H1 (cell line): ENCODE data around the gene TASP1. TPM values are rescaled to one million over a fixed set of nuclear protein-coding genes. Genes with fewer than 3 reads are reported as not detected.

ENCODE experiments used
- CTCF ChIA-PET: fragments of 300-600 bp; sonication (Branson Sonifier 250); formaldehyde crosslinking; loops from one replicate; lab custom pipeline; 2021; ENCODE audit not compliant: partially characterized antibody; lab: Charles Lee
- POLR2A ChIA-PET: fragments of 300-600 bp; sonication (Branson Sonifier 250); formaldehyde crosslinking; loops from one replicate; lab custom pipeline; 2021; ENCODE audit warnings: inconsistent platforms; ENCODE audit not compliant: partially characterized antibody; lab: Charles Lee
- DNase-seq, 2 experiments: peaks; one replicate each; pipeline versions ENCODE4 v3.0.0 to v3.0.0-alpha.2; 2010 to 2022; ENCODE audit warnings: low spot score in 2 of 2, low read depth in 1 of 2, mixed read lengths in 1 of 2
- FAIRE-seq: peaks from 2 replicates; lab custom pipeline; 2011; peaks lifted over from hg19 to GRCh38; lab: Jason Lieb, UNC
- H2AFZ ChIP-seq: 2 replicates; pipeline ENCODE4 v1.8.1; 2012; ENCODE audit warnings: low read length, inconsistent platforms
- H2AK5ac ChIP-seq: 2 replicates; pipeline ENCODE4 v1.6.1; 2013; ENCODE audit warnings: low read depth, low read length
- H2BK120ac ChIP-seq: replicated peaks from 2 replicates; pipeline ENCODE3; 2013; ENCODE audit warnings: low read depth, low read length, inconsistent platforms
- H2BK12ac ChIP-seq: 2 replicates; pipeline ENCODE4 v1.6.1; 2013; ENCODE audit warnings: low read depth, low read length
- H2BK15ac ChIP-seq: 2 replicates; pipeline ENCODE4 v1.6.1; 2013; ENCODE audit warnings: low read length
- H2BK20ac ChIP-seq: 2 replicates; pipeline ENCODE4 v1.6.1; 2013; ENCODE audit warnings: low read length
- H2BK5ac ChIP-seq: 2 replicates; pipeline ENCODE4 v1.6.1; 2013; ENCODE audit warnings: low read depth, low read length
- H3K14ac ChIP-seq: 2 replicates; pipeline ENCODE4 v1.6.1; 2013; ENCODE audit warnings: inconsistent platforms; ENCODE audit not compliant: insufficient read length
- H3K18ac ChIP-seq: 2 replicates; pipeline ENCODE4 v1.6.1; 2013; ENCODE audit warnings: low read length; ENCODE audit errors: extremely low read depth
- H3K23ac ChIP-seq: 2 replicates; pipeline ENCODE4 v1.6.1; 2013; ENCODE audit warnings: inconsistent platforms; ENCODE audit not compliant: insufficient read length
- H3K23me2 ChIP-seq: 2 replicates; pipeline ENCODE4 v1.6.1; 2013; ENCODE audit warnings: low read depth, low read length
- H3K27ac ChIP-seq: 2 replicates; pipeline ENCODE4 v1.6.1; 2011; ENCODE audit warnings: low read depth, low read length, inconsistent platforms
- H3K27me3 ChIP-seq, 4 experiments: replicated peaks in 1 of 4; 1 replicate in 1 of 4; 2 replicates in 3 of 4; pipeline versions ENCODE4 v1.6.1 to v1.8.1; 2011 to 2013; ENCODE audit warnings: low read length in 3 of 4, mild to moderate bottlenecking in 3 of 4, inconsistent platforms in 2 of 4, mixed read lengths in 2 of 4, moderate library complexity in 1 of 4; ENCODE audit not compliant: control insufficient read depth in 3 of 4, insufficient read depth in 3 of 4; ENCODE audit errors: extremely low read depth in 1 of 4
- H3K36me3 ChIP-seq, 4 experiments: 2 replicates each; pipeline versions ENCODE4 v1.6.1 to v1.8.1; 2011 to 2013; ENCODE audit warnings: mild to moderate bottlenecking in 4 of 4, low read length in 3 of 4, moderate library complexity in 2 of 4, control low read depth in 1 of 4, inconsistent platforms in 1 of 4; ENCODE audit not compliant: insufficient read depth in 4 of 4, control insufficient read depth in 2 of 4
- H3K4ac ChIP-seq: replicated peaks from 2 replicates; pipeline ENCODE3; 2013; ENCODE audit warnings: low read length, low read depth, mixed read lengths, inconsistent platforms; ENCODE audit not compliant: insufficient read length
- H3K4me1 ChIP-seq, 4 experiments: replicated peaks in 1 of 4; 1 replicate in 1 of 4; 2 replicates in 3 of 4; pipeline versions ENCODE4 v1.6.1 to v1.8.1; 2011 to 2013; ENCODE audit warnings: low read length in 3 of 4, inconsistent platforms in 2 of 4, mixed read lengths in 1 of 4; ENCODE audit not compliant: insufficient read depth in 4 of 4, control insufficient read depth in 3 of 4
- H3K4me2 ChIP-seq, 2 experiments: 2 replicates each; pipeline versions ENCODE4 v1.6.1 to v1.8.1; 2011 to 2013; ENCODE audit warnings: low read depth in 2 of 2, low read length in 2 of 2, control low read depth in 1 of 2, inconsistent platforms in 1 of 2, mild to moderate bottlenecking in 1 of 2; ENCODE audit not compliant: insufficient read depth in 1 of 2
- H3K4me3 ChIP-seq, 4 experiments: fragments of 200-600, 300-600 bp in 1 of 4; sonication (generic), shearing (Covaris generic), sonication (Bioruptor Twin) in 1 of 4; 2 replicates each; pipeline versions ENCODE4 v1.5.1 to v1.8.1; 2011 to 2016; ENCODE audit warnings: low read length in 4 of 4, low read depth in 3 of 4, control low read depth in 2 of 4, inconsistent platforms in 2 of 4, mild to moderate bottlenecking in 2 of 4, mixed read lengths in 1 of 4, moderate library complexity in 1 of 4; ENCODE audit not compliant: insufficient read depth in 2 of 4; ENCODE audit errors: extremely low read depth in 1 of 4
- H3K56ac ChIP-seq: replicated peaks from 2 replicates; pipeline ENCODE3; 2013; ENCODE audit warnings: low read depth, mild to moderate bottlenecking, mixed read lengths, low read length, inconsistent platforms; ENCODE audit not compliant: insufficient read length
- H3K79me1 ChIP-seq: 2 replicates; pipeline ENCODE4 v1.6.1; 2013; ENCODE audit warnings: low read depth, low read length, control low read depth
- H3K79me2 ChIP-seq, 2 experiments: 2 replicates each; pipeline versions ENCODE4 v1.6.1 to v1.8.1; 2012 to 2013; ENCODE audit warnings: low read length in 2 of 2, mild to moderate bottlenecking in 2 of 2, inconsistent platforms in 1 of 2; ENCODE audit not compliant: insufficient read depth in 2 of 2, control insufficient read depth in 1 of 2
- H3K9ac ChIP-seq, 4 experiments: replicated peaks in 1 of 4; 1 replicate in 1 of 4; 2 replicates in 3 of 4; pipeline versions ENCODE4 v1.6.1 to v1.8.1; 2011 to 2013; ENCODE audit warnings: low read depth in 3 of 4, low read length in 3 of 4, control low read depth in 2 of 4, mild to moderate bottlenecking in 2 of 4, moderate library complexity in 2 of 4, inconsistent platforms in 1 of 4; ENCODE audit errors: extremely low read depth in 1 of 4
- H3K9me3 ChIP-seq, 2 experiments: 2 replicates each; pipeline versions ENCODE4 v1.6.1 to v1.8.1; 2012 to 2013; ENCODE audit warnings: mild to moderate bottlenecking in 2 of 2, moderate library complexity in 2 of 2, control low read depth in 1 of 2, inconsistent platforms in 1 of 2, low read depth in 1 of 2, low read length in 1 of 2, mixed read lengths in 1 of 2; ENCODE audit not compliant: insufficient read depth in 2 of 2
- H4K20me1 ChIP-seq, 2 experiments: replicated peaks in 1 of 2; 2 replicates each; pipeline versions ENCODE3 to v1.8.1; 2011 to 2013; ENCODE audit warnings: inconsistent platforms in 2 of 2, low read length in 2 of 2, mild to moderate bottlenecking in 1 of 2; ENCODE audit not compliant: insufficient read depth in 2 of 2, control insufficient read depth in 1 of 2
- H4K5ac ChIP-seq: 2 replicates; pipeline ENCODE4 v1.6.1; 2013; ENCODE audit warnings: low read length, low read depth, mixed read lengths, inconsistent platforms; ENCODE audit not compliant: insufficient read length
- H4K8ac ChIP-seq: 2 replicates; pipeline ENCODE4 v1.8.0; 2013; ENCODE audit warnings: mild to moderate bottlenecking, moderate library complexity, low read length, inconsistent platforms; ENCODE audit not compliant: insufficient read depth; ENCODE audit errors: extremely low read depth
- H4K91ac ChIP-seq: replicated peaks from 2 replicates; pipeline ENCODE3; 2013; ENCODE audit warnings: low read length, mixed read lengths, inconsistent platforms; ENCODE audit not compliant: insufficient read length
- EP300 ChIP-seq, 2 experiments: IDR thresholded peaks; 1 replicate in 1 of 2; 2 replicates in 1 of 2; pipeline ENCODE4 v1.6.1; 2011 to 2012; ENCODE audit warnings: low read depth in 2 of 2, low read length in 2 of 2, mild to moderate bottlenecking in 2 of 2, borderline replicate concordance in 1 of 2, inconsistent platforms in 1 of 2, moderate library complexity in 1 of 2
- KDM4A ChIP-seq: IDR thresholded peaks from one replicate; pipeline ENCODE4 v1.7.1; 2012; ENCODE audit warnings: low read depth, mild to moderate bottlenecking, moderate library complexity, low read length, inconsistent platforms; ENCODE audit not compliant: severe bottlenecking
- POLR2AphosphoS5 ChIP-seq: IDR thresholded peaks from 2 replicates; pipeline ENCODE4 v1.6.1; 2011; ENCODE audit warnings: low read depth, low read length
- SUZ12 ChIP-seq: fragments of 200-600 bp; sonication (generic); IDR thresholded peaks from 2 replicates; pipeline ENCODE4 v1.6.1; 2012; ENCODE audit warnings: mild to moderate bottlenecking, inconsistent platforms, low read length, moderate library complexity, mixed read lengths
- TAF1 ChIP-seq: IDR thresholded peaks from 2 replicates; pipeline ENCODE4 v1.6.1; 2011; ENCODE audit warnings: mild to moderate bottlenecking, low read depth, low read length
- TAF7 ChIP-seq: optimal IDR thresholded peaks from 2 replicates; pipeline ENCODE3; 2011; ENCODE audit warnings: low read depth, mild to moderate bottlenecking, inconsistent platforms, low read length, moderate library complexity, borderline replicate concordance
- WGBS, 2 experiments: shearing (Covaris generic) in 1 of 2; methylation state at CpG; one replicate each; pipeline versions ENCODE4 v1.1.6 to v1.1.7; 2013 to 2015; ENCODE audit warnings: low lambda C conversion rate in 2 of 2, mixed read lengths in 2 of 2, inconsistent platforms in 1 of 2, low coverage in 1 of 2, missing lambda C conversion rate in 1 of 2; ENCODE audit not compliant: insufficient replicate concordance in 2 of 2, insufficient coverage in 1 of 2, insufficient read length in 1 of 2; ENCODE audit errors: extremely low coverage in 1 of 2, missing lambda C conversion rate in 1 of 2; 5-methylcytosine and 5-hydroxymethylcytosine counted together
- polyA plus RNA-seq, 7 experiments: library from polyadenylated mRNA; depleted of rRNA in 3 of 7; stranded (reverse) in 5 of 7; unstranded in 2 of 7; fragments of >200 nt in 5 of 7; fragments of 200-250 nt in 2 of 7; gene quantifications; 1 replicate in 5 of 7; 2 replicates in 1 of 7; 4 replicates in 1 of 7; pipeline versions ENCODE4 v1.2.1 to v1.2.3, GENCODE V29; 2011 to 2013; ENCODE audit warnings: missing spikeins in 2 of 7, mixed read lengths in 2 of 7
- total RNA-seq: library from RNA; stranded (reverse); fragmentation: NEBNext Ultra II Directional; extraction: Animal tissue kit (Norgen Biotek cat#: 25700); gene quantifications from 2 replicates; pipeline ENCODE4 v1.2.1, GENCODE V29; 2021
- TF ChIP-seq, protein P1 (sequence below): IDR thresholded peaks from 2 replicates; pipeline ENCODE4 v1.6.1; 2012; ENCODE audit warnings: inconsistent platforms

TASP1 gene
- total and polyA plus RNA-seq, 2 of the 8 experiments (the other 6 are each of a cell fraction or from before 2014, with no cell fraction given): 4.5 to 10.9 TPM

DNA sequence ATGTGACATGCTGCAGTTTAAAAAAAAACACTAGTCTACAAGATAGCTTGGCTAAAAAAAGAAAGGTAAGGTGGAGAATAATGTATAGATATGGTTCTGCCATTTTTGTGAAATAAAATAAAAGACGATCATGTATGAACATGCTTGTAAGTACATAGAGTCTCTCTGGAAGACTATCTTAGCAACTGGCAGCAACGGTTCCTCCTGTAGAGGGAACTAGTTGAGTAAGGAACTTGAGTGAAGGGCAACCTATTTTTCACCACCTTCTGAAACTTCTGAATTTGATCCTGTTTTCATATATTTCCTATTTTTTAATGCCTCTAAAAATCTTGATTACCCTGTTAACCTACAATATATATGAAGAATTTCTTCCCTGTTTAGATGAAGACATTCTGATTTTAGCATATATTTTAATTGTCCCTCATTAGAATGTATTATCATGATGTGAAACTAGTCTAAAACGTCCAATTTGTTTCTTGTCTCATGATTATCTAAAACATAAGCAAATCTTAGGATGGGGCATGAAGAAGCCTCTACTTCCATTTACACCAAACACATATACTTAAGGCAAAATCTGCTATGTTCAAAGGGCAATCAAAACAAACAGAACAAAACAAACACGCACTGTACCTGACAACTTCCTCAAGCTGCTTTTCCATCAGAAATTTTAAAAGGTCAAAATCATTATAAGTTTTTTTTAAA is 215.1 kb downstream of the TASP1 start:
- H3K23me2 ChIP-seq: no peaks in the 10 kb centered on the region; the same call in 1 of the 2 replicates
- H3K79me1 ChIP-seq: no peaks in the 10 kb centered on the region
- no peak overlapping the region for H3K56ac ChIP-seq
- H3K4ac ChIP-seq: no peak overlapping the region
- no peaks in the 10 kb centered on the region for H3K9me3 ChIP-seq
- no peak overlapping the region for H3K18ac ChIP-seq
- H3K4me3 ChIP-seq: no peak overlapping the region
- H4K8ac ChIP-seq: no peak overlapping the region
- no peak overlapping the region for H3K4me2 ChIP-seq
- H2AK5ac ChIP-seq: no peak overlapping the region
- no peak overlapping the region for H3K23ac ChIP-seq
- H4K5ac ChIP-seq: no peak overlapping the region
- H2BK5ac ChIP-seq: no peak overlapping the region
- POLR2A ChIA-PET: interaction anchor here (0.8 to 1.1 kb wide), 2 partner anchors 9 to 138 kb away, joined by 3 read pairs; no protein-coding TSS in a partner anchor
- 78 to 100% methylated on average over 1 to 4 of the region's 4 CpGs for WGBS, 2 experiments
- H2BK20ac ChIP-seq: no peak overlapping the region
- no peaks in the 10 kb centered on the region for H3K79me2 ChIP-seq
- TF ChIP-seq EP300 (IDR thresholded peaks at IDR 0.05; ENCODE audit: borderline replicate concordance in 1 of 2, low read depth in 2 of 2, low read length in 2 of 2): no peak
- TF ChIP-seq SUZ12: no peak
- TF ChIP-seq POLR2AphosphoS5: no peak
- TF ChIP-seq KDM4A: no peak
- TF ChIP-seq TAF7: no peak
- no peak for TF ChIP-seq TAF1
- TF ChIP-seq, protein P1, sequence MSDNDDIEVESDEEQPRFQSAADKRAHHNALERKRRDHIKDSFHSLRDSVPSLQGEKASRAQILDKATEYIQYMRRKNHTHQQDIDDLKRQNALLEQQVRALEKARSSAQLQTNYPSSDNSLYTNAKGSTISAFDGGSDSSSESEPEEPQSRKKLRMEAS: no peak
- H2BK120ac ChIP-seq: no peak overlapping the region
- H2BK15ac ChIP-seq: no peak overlapping the region
- no peak overlapping the region for H3K14ac ChIP-seq
- H3K36me3 ChIP-seq: no peaks in the 10 kb centered on the region
- DNase-seq: no peak
- CTCF ChIA-PET: interaction anchor here (0.6 to 1.9 kb wide), 3 partner anchors 12 to 1818 kb away, joined by 3 to 4 read pairs (median 4); no protein-coding TSS in a partner anchor
- no peaks in the 10 kb centered on the region for H3K27me3 ChIP-seq
- no peaks in the 10 kb centered on the region for H4K20me1 ChIP-seq
- no peak overlapping the region for H2AFZ ChIP-seq
- no peak overlapping the region for H2BK12ac ChIP-seq
- H3K9ac ChIP-seq: no peak overlapping the region
- no peak overlapping the region for H4K91ac ChIP-seq
- FAIRE-seq: no peak
- H3K4me1 ChIP-seq: 0 out of 7 replicates have a peak, but pooled peaks cover 0 to 2% (median 0%) of the 10 kb centered on the region in 4 experiments
- H3K27ac ChIP-seq: no peak overlapping the region
